HL-60 (cell line): ENCODE results near the gene NME3.

Experiments
- CTCF ChIP-seq: IDR thresholded peaks from one replicate; pipeline ENCODE4 v1.5.1; 2011; ENCODE audit warnings: low read length, control low read depth, inconsistent platforms; ENCODE audit not compliant: insufficient read depth
- POLR2AphosphoS5 ChIP-seq: IDR thresholded peaks from 2 replicates; pipeline ENCODE4 v1.6.1; 2012; ENCODE audit warnings: low read depth
- TF ChIP-seq, protein P1 (sequence below): IDR thresholded peaks from 2 replicates; pipeline ENCODE4 v1.6.1; 2012; ENCODE audit warnings: low read depth; ENCODE audit not compliant: insufficient replicate concordance

- no peak for TF ChIP-seq POLR2AphosphoS5
- no peak for TF ChIP-seq CTCF
- TF ChIP-seq, protein P1, sequence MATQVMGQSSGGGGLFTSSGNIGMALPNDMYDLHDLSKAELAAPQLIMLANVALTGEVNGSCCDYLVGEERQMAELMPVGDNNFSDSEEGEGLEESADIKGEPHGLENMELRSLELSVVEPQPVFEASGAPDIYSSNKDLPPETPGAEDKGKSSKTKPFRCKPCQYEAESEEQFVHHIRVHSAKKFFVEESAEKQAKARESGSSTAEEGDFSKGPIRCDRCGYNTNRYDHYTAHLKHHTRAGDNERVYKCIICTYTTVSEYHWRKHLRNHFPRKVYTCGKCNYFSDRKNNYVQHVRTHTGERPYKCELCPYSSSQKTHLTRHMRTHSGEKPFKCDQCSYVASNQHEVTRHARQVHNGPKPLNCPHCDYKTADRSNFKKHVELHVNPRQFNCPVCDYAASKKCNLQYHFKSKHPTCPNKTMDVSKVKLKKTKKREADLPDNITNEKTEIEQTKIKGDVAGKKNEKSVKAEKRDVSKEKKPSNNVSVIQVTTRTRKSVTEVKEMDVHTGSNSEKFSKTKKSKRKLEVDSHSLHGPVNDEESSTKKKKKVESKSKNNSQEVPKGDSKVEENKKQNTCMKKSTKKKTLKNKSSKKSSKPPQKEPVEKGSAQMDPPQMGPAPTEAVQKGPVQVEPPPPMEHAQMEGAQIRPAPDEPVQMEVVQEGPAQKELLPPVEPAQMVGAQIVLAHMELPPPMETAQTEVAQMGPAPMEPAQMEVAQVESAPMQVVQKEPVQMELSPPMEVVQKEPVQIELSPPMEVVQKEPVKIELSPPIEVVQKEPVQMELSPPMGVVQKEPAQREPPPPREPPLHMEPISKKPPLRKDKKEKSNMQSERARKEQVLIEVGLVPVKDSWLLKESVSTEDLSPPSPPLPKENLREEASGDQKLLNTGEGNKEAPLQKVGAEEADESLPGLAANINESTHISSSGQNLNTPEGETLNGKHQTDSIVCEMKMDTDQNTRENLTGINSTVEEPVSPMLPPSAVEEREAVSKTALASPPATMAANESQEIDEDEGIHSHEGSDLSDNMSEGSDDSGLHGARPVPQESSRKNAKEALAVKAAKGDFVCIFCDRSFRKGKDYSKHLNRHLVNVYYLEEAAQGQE: no peak
Observed at GRCh38 chr16:1745900-1746692, 25.2 kb downstream of the NME3 start.
